ENCODE data around the gene ACOT7.

Gene ACOT7

DNA sequence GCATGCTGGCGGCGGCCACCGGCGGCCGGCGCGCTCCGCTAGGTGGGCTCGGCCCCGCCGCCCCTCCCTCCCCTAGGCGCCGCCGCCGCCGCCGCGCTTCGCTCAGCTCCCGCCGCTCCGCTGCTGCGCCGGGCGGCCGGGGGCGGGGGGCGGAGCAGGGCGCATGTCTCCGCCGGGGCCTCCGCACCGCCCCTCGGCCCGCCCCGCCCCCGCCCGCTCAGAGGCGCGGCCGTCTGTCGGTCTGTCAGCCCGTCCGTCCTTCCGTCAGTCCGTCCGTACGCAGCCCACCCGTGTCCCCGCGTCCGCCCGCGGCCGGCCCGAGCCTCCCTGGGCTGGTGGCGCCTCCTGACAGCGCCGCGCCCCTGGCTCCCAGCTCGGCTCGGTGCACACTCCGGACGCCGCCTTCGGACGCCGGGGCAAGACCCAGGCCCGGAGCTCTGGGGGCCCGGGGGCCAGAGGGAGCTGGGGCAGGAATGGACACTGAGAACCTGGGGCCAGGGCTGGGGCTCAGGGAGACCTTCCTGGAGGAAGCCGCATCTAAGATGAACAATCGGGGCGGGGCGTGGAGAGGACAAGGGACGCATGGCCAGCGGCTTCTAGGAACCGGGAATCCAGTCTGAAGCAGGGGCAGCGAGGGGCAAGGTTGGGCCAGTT lies 132.5 kb downstream of the ACOT7 start, which contains the start of gene GPR153:
Gene GPR153, minus strand, starts transcription at position 138 of the 654 bp plus-strand sequence. CDS start 6,193 bp downstream, outside the sequence.
- no peak within 1 kb of the TSS for H3K27ac ChIP-seq (replicated peaks)
- H3K4me3 ChIP-seq (replicated peaks; ENCODE audit: insufficient read depth, low read length) = peak within 1 kb of the TSS; percentile 36
- peaks cover 28% of the 10 kb centered on the region for H3K27me3 ChIP-seq (ENCODE audit: insufficient read depth, poor library complexity, severe bottlenecking)
- peak in 1 of 2 experiments; percentile 15 for DNase-seq (ENCODE audit: low read depth in 1 of 2, low spot score in 1 of 2)
- TF ChIP-seq, protein P1, sequence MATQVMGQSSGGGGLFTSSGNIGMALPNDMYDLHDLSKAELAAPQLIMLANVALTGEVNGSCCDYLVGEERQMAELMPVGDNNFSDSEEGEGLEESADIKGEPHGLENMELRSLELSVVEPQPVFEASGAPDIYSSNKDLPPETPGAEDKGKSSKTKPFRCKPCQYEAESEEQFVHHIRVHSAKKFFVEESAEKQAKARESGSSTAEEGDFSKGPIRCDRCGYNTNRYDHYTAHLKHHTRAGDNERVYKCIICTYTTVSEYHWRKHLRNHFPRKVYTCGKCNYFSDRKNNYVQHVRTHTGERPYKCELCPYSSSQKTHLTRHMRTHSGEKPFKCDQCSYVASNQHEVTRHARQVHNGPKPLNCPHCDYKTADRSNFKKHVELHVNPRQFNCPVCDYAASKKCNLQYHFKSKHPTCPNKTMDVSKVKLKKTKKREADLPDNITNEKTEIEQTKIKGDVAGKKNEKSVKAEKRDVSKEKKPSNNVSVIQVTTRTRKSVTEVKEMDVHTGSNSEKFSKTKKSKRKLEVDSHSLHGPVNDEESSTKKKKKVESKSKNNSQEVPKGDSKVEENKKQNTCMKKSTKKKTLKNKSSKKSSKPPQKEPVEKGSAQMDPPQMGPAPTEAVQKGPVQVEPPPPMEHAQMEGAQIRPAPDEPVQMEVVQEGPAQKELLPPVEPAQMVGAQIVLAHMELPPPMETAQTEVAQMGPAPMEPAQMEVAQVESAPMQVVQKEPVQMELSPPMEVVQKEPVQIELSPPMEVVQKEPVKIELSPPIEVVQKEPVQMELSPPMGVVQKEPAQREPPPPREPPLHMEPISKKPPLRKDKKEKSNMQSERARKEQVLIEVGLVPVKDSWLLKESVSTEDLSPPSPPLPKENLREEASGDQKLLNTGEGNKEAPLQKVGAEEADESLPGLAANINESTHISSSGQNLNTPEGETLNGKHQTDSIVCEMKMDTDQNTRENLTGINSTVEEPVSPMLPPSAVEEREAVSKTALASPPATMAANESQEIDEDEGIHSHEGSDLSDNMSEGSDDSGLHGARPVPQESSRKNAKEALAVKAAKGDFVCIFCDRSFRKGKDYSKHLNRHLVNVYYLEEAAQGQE (IDR thresholded peaks at IDR 0.05; ENCODE audit: insufficient replicate concordance, low read depth) = no peak
- TF ChIP-seq POLR2AphosphoS5 (IDR thresholded peaks at IDR 0.05; ENCODE audit: low read depth) = no peak
- TF ChIP-seq, protein P2, sequence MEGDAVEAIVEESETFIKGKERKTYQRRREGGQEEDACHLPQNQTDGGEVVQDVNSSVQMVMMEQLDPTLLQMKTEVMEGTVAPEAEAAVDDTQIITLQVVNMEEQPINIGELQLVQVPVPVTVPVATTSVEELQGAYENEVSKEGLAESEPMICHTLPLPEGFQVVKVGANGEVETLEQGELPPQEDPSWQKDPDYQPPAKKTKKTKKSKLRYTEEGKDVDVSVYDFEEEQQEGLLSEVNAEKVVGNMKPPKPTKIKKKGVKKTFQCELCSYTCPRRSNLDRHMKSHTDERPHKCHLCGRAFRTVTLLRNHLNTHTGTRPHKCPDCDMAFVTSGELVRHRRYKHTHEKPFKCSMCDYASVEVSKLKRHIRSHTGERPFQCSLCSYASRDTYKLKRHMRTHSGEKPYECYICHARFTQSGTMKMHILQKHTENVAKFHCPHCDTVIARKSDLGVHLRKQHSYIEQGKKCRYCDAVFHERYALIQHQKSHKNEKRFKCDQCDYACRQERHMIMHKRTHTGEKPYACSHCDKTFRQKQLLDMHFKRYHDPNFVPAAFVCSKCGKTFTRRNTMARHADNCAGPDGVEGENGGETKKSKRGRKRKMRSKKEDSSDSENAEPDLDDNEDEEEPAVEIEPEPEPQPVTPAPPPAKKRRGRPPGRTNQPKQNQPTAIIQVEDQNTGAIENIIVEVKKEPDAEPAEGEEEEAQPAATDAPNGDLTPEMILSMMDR (IDR thresholded peaks at IDR 0.05; ENCODE audit: insufficient read depth, low read length) = no peak
- no peak for TF ChIP-seq SPI1 (IDR thresholded peaks at IDR 0.05; ENCODE audit: borderline replicate concordance, low read depth)
- no peak for TF ChIP-seq GABPA (IDR thresholded peaks at IDR 0.05; ENCODE audit: low read depth)

DNA sequence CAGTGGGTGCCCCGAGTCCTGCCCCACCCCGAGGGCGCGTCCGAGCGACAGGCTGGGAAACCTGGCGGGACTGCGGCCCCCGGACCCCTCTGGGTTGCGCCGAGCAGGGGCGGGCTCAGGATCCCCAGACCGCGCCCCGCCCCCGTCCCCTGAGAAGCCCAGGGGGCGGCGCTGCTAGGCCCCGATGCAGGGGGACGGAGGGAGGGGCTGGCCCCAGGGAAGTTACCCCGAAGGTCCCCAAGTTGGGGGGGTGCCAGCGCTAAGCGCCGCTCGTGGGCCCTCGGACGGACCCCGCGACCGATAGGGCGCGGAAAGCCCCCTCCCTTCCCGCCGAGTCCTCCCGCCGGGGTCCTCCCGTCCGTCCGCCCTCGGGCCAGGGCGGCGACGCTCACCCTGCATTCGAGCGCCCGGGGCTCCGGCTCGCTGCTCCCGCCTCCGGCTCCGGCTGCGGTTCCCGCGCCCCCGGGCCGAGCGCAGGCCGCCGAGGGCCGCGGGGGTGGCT lies 133.1 kb downstream of the ACOT7 start:
- peak overlapping the region; percentile 36 for H3K4me3 ChIP-seq (replicated peaks; ENCODE audit: insufficient read depth, low read length)
- no peak for DNase-seq (ENCODE audit: low read depth in 1 of 2, low spot score in 1 of 2)
- no peak overlapping the region for H3K27ac ChIP-seq (replicated peaks)
- TF ChIP-seq GABPA (IDR thresholded peaks at IDR 0.05; ENCODE audit: low read depth) = no peak
- TF ChIP-seq SPI1 (IDR thresholded peaks at IDR 0.05; ENCODE audit: borderline replicate concordance, low read depth) = no peak
- TF ChIP-seq, protein P2 (IDR thresholded peaks at IDR 0.05; ENCODE audit: insufficient read depth, low read length) = no peak
- no peak for TF ChIP-seq POLR2AphosphoS5 (IDR thresholded peaks at IDR 0.05; ENCODE audit: low read depth)
- TF ChIP-seq, protein P1 (IDR thresholded peaks at IDR 0.05; ENCODE audit: insufficient replicate concordance, low read depth) = no peak
- peaks cover 28% of the 10 kb centered on the region for H3K27me3 ChIP-seq (ENCODE audit: insufficient read depth, poor library complexity, severe bottlenecking)

DNA sequence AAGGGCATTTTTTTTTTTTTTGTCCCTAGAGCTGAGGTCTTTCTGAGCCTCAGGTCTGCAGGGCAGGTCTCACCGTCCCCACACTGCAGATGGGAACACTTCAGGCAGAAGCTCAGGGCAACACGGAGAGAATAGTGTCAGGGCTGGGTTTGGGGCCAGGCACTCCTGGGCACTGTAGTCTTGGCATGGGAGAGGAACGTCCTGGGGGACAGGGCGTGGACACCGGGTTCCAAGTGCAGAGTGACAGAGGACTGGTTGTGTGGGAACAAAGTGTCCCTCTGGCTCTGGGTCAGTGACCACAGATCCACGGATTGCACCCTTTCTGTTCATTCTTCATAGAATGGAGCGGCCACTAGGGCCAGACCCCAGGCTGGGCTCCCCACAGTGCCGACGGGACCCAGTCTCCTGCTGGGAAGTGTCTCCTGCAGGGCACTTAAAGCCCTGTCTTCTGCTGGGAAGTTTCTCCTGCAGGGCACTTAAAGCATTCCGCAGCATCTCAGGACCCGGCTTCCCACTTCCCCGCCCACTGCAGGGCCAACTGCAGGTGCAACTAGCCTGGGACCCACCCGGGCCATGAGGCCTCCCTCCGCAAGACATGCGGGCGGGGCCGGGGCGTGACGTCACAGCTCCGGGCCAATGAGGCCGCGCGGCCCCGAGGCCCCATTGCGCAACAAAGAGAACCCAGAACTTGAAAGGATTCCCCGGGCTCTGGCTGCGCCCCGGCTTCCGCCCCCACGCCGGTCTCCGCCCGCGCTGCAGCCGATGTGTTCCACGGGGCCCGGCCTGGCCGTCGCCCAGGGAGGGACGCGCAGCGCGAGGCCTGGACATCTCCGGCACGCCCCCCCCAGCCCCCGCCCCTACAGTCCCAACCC lies 133.8 kb downstream of the ACOT7 start:
- TF ChIP-seq SPI1 (IDR thresholded peaks at IDR 0.05; ENCODE audit: borderline replicate concordance, low read depth) (no peak), GABPA (IDR thresholded peaks at IDR 0.05; ENCODE audit: low read depth) (no peak), POLR2AphosphoS5 (IDR thresholded peaks at IDR 0.05; ENCODE audit: low read depth) (no peak)
- TF ChIP-seq, protein P2 (IDR thresholded peaks at IDR 0.05; ENCODE audit: insufficient read depth, low read length) = no peak
- TF ChIP-seq, protein P1 (IDR thresholded peaks at IDR 0.05; ENCODE audit: insufficient replicate concordance, low read depth) = no peak
- peak; percentile 71 to 90 for DNase-seq (ENCODE audit: low read depth in 1 of 2, low spot score in 1 of 2)
- H3K27me3 ChIP-seq (ENCODE audit: insufficient read depth, poor library complexity, severe bottlenecking) = peaks cover 31% of the 10 kb centered on the region
- peak overlapping the region; percentile 36 for H3K4me3 ChIP-seq (replicated peaks; ENCODE audit: insufficient read depth, low read length)
- no peak overlapping the region for H3K27ac ChIP-seq (replicated peaks)

Measured in HL-60 (cell line).